NCI-H2107 treated with DMSO at 0.1 percent for 48 hours (cell line): ENCODE results near the gene REV3L.
"Not testable (repeated sequence)": the region's sequence is repeated elsewhere in the genome, so short reads cannot be mapped to it uniquely, and the experiment has no call there.

Experiments used
- DNase-seq: peaks from one replicate; lab custom pipeline; 2025; ENCODE audit not compliant: unreplicated experiment; lab: John Stamatoyannopoulos, UW

The REV3L gene

GRCh38 chr6:111266276-111266675, 216.7 kb downstream of the REV3L start:
- no peak for DNase-seq

- DNase-seq, result no peak
These were observed 217.2 kb downstream of the REV3L start for GRCh38 chr6:111265842-111266241.

- DNase-seq, result no peak
These were observed 219.2 kb downstream of the REV3L start for GRCh38 chr6:111263837-111264236.

- no peak for DNase-seq
These were observed 222.3 kb downstream of the REV3L start for GRCh38 chr6:111260570-111261298.

GRCh38 chr6:111259089-111259831, 223.8 kb downstream of the REV3L start:
- DNase-seq, result peak; percentile 97

- no peak for DNase-seq
These were observed 224.4 kb downstream of the REV3L start for GRCh38 chr6:111258615-111259088.

- no peak for DNase-seq
These were observed 225.0 kb downstream of the REV3L start for GRCh38 chr6:111258010-111258409.

- no peak for DNase-seq
These were observed 226.4 kb downstream of the REV3L start for GRCh38 chr6:111256646-111257045.

GRCh38 chr6:111255838-111256237, 227.2 kb downstream of the REV3L start:
- DNase-seq, result not testable (repeated sequence)

- DNase-seq, result no peak
These were observed 228.2 kb downstream of the REV3L start for GRCh38 chr6:111254779-111255166.

- DNase-seq, result no peak
These were observed 228.8 kb downstream of the REV3L start for GRCh38 chr6:111254004-111254778.

GRCh38 chr6:111252726-111253125, 230.3 kb downstream of the REV3L start:
- no peak for DNase-seq

- DNase-seq, result no peak
These were observed 232.1 kb downstream of the REV3L start for GRCh38 chr6:111250791-111251354.
